NCI-H2171 (cell line): ENCODE results near the gene BRD3OS.
A peak's percentile ranks its signal among the peaks of the same experiment; 100 is the strongest.
"Not testable (repeated sequence)": the region's sequence is repeated elsewhere in the genome, so short reads cannot be mapped to it uniquely, and the experiment has no call there.

Experiments used
- DNase-seq: peaks from one replicate; lab custom pipeline; 2025; lab: John Stamatoyannopoulos, UW

Gene BRD3OS

DNA sequence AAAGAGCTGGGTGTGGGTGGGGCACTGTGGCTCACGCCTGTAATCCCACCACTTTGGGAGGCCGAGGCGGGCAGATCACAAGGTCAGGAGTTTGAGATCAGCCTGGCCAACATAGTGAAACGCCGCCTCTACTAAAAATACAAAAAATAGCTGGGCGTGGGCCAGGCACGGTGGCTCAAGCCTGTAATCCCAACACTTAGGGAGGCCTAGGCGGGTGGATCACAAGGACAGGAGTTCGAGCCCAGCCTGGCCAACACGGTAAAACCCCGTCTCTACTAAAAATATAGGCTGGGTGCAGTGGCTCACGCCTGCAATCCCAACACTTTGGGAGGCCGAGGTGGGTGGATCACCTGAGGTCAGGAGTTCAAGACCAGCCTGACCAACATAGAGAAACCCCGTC, 36.5 kb upstream of the BRD3OS start:
- DNase-seq = not testable (repeated sequence)

DNA sequence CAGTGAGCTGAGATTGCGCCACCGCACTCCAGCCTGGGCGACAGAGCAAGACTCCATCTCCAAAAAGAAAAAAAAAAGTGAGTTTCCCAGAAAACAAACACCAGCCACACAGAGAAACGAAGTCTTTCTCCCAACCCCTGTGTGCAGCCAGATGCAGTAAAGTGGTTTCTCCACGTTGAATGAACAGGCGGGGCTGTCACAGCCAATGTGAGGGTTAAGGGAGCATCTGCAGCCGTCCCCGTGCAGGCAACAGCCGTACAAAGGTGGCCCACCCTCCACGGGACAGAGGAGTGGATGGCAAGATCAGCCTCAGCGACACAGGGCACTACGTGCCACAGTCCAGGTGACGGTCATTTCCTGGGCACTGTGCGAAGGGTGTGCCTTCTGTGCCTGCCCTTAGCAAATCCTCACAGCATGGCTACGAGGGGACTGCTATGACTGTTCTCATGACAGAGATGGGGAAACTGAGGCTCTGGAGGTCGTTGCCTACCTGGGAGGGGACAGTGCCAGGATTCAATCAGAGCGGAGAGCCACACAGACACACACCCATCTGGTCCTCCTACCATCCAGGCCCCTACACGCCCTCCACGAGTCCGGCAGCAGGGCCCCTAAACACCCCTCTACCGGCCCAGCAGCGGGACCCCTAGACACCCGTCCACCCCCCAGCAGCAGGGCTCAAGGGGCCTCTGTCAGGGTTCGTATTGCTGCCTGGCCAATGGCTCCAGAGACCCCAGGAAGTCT, 35.5 kb upstream of the BRD3OS start:
- no peak for DNase-seq

DNA sequence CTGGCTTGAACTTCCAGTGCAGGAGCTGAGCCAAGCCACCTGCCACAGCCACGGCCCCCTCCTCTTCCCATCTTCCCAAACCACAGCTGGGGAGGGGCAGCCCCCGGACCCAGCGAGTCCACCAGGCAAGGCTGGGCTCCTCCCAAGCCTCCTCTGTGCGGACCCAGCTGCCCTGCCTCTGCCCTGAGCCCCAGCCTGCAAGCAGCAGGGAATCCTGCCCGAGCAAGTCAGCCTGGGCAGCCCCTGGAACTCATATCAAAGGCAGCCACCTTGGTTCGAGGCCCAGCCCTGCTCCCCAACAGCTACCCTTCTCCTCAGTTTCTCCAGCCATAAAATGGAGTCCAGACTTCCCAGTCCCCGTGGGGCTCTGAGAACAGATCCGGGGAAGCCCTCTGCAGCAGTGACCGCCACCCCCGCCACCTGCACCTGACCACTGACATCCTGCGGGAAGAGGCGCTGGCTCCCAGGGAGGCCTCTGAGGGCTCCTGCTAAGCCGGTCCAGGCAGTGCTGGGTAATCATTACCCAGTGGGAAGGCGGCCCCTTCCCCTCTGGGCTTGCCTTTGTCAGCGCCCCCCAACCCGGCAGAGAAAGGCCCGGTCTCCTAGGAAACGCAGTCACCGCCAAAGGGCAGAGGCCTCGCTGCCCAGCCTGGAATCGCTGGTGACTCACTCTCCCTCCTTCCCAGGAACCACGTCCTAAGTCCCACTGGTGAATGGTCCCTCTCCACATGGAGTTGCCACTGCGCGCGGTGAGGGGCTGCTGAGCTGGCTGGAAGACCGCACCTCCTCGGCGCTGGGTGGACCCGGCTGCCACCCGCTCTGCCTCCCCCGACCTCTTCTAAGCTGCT, 34.7 kb upstream of the BRD3OS start:
- DNase-seq = no peak

DNA sequence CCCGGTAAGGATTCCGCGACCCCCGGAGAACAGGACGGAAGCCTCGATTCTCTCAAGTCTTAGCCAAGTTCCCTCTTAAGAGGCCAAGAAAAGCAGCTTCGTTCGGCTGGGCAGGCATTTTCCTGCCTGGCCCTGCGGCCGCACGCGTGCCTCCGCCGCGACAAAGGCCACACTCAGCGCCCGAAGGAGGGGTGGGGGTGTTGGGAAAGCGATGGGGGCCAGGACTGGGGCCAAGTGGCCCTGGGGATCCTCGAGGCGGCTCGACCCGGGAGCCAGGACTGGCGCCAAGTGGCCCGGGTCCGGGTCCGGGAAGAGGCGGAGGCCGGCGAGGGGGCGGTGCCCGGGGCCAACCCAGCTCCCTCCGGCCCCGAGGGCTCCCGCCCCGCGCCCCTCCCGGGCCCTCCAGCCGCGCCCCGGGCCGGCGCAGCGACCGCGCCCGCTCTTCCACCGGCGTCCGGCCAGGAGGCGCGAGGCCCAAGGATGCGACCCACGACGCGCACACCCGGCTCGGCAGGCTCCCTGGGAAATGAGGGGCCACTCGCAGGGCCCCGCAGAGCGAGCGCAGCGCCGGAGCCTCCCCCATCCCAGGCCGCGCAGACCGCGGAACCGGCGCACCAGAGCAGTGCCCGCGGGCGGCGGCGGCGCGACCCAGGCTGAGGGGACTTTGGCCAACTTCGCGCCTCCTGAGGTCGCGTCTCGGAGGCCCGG, 33.9 kb upstream of the BRD3OS start:
- no peak for DNase-seq

DNA sequence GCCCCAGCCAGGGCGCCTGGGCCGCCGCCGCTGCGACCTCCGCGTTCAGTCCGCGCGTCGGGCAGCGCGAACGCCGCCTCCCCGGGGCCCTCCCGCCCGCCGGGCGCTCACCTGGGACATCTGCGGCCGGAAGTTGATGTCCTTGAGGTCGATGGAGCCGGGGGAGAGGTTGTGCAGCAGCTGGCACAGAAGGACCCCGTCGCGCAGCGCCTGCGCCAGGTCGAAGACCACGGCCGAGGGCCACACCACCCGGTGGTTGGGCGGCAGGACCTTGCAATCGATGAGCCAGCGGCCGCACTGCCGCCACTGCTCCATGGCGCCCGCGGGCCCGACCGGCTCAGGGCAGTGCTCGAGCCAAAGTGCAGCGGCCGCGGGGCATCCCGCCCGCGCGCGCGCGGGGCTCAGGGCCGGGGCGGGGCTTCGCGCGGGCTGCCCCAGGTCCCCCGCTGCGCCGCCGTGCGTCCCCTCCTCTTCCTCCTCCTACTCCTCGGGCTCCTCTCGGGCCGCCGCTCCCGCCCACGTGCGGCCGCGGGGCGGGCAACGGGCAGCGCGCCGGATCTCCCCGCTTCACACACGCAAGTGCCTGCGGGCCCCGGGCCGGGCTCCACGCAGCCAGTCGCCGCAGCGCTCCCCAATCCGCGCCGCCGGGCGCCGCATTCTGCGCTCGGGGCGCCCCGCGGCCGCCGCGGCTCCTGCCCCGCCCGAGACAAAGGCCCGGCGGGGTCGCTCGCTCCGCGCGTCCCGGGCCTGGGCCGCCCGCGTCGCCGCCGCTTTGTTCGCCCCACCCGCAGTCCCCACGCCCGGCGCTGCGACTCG, 33.1 kb upstream of the BRD3OS start, which contains the start of gene VAV2:
Gene VAV2, minus strand, starts transcription at position 361 of the 816 bp plus-strand sequence. Its CDS starts 46 bp downstream, at position 315.
- DNase-seq = peak; percentile 46

DNA sequence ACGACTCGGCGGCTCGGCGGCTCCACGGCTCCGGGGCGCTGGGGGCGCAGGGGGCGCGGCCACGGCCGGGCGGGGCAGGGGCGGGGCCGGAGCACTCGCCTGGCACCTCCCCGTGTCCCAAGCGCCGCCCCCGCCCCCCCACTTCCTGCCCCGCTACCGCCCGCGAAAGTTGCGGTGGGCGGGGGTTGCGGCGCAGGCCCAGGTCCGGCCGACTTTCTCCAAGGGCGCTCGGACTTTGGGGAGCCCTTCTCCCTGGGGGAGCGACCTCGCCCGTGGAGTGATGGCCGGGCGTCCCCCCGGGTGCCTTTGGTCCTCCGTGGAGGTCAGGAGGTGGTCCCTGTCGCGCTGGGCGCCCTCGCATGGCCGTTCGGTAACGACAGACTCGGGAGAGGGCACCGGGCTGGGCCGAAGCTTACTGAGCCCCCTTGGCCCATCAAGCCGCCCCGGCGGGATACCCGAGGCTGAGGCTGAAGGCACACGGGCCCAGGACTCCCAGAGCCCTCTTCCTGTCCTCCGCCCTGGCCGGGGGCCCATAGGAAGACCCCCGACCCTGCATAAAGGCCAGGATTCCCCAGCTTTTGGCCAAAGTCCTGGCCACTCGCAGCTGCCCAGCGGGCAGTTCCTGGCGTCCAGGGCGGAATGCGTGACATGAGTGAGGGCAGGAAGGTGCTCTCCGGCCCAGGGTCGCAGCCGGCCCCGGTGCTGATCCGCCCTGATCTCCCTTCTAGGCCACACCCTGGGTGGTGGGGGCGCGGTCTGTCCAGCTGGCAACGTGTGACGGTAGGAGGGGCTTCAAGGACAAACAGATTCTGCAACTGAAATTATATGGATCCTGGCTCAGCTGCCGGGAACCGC, 32.3 kb upstream of the BRD3OS start:
- DNase-seq = peak; percentile 72

DNA sequence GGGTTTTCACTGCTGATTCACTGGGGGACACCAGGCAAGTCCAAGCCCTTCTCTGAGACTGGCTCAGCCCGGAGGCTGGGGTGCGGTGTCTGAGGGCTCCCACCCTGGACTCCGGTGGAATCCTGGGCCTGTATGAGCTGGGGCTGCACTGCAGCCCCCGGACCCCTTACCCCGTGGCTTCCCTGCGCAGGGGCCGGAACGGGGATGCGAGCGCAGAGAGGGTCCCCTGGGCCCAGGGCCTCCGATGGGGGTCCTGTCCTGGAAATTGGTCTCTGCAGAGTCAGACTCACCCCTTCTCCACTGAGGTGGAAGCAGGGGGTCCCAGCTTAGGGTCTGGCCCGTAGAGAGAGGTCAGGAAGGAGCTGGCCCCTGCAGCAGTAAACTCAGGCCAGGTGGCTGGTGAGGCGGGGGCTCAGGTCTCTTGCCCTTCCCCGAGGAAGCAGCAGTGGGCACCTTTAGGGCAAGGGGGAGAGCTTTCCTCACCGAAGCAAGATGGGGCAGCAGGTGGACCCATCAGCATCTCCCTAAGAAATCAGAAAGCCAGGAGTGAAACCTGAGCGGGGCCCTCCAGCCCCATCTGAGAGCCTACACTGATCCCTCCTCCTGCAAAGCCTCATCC, 31.5 kb upstream of the BRD3OS start:
- DNase-seq = no peak

DNA sequence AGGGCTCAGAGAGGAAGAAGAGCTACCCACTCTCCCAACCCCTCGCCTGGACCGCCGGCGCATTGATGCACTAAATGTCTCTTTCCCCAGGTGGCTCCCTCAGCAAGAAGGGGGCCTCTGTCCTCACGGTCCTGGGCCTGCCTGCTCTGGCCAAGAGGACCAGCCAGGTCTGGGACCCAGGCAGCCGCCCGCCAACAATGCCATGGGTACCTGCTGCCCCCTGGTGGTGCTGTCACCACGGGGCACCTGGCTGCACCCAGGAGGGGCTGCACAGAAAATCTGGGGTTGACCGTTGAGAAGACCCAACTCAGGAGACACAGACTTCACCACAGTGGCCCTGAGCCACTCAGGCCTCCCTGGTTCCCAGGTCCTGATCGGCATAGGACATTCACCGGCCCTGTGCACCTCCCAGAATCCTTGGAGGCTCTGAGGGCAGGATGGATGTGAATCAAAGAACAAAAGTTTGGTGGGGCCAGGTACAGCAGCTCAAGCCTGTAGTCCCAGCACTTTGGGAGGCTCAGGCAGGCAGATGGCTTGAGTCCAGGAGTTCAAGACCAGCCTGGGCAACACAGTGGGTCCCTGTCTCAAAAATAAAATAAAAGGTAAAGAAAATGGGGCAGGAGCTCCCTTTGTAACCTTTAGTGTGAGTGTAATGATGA, 30.8 kb upstream of the BRD3OS start:
- peak; percentile 49 for DNase-seq

DNA sequence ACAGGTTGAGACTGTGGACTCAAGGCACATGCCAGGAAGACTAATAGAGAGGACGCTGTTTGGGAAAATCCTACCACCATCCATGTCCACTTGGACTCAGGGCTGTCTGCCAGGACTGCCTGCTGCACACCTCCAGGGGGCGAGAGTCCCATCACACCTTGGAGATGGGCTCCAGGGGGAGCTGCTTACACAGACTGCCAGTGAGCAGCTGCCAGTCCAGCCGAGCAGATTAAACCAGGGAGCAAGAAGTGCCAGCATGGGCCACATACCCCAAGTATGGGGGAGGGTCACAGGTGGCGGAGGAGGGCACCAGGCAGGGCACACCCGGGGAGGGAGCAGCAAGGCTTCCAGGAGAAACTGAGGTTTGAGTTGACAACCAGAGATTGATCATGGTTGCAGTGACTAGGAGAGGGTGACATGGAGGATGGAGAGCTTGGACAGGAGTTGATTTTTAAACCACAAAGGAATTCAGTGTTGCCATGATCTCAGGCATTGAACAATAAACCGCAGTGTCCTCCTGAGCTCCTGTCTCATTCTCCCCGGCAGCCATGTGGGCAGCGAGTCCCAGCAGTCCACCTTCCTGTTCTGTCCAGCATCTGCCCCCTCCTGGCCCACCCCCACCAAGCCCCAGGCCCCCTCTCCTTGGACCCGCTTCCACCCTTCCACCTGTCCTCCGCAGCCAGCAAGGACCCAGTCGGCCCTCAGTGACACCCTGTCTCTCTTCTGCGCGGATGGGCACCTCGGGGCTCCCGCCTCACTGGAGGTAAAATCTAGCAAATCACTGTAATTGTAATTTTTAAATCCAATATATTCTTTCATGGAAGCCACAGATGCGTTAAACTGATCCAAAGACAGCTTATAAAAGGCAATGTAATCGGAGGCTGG, 30.0 kb upstream of the BRD3OS start:
- DNase-seq = no peak

DNA sequence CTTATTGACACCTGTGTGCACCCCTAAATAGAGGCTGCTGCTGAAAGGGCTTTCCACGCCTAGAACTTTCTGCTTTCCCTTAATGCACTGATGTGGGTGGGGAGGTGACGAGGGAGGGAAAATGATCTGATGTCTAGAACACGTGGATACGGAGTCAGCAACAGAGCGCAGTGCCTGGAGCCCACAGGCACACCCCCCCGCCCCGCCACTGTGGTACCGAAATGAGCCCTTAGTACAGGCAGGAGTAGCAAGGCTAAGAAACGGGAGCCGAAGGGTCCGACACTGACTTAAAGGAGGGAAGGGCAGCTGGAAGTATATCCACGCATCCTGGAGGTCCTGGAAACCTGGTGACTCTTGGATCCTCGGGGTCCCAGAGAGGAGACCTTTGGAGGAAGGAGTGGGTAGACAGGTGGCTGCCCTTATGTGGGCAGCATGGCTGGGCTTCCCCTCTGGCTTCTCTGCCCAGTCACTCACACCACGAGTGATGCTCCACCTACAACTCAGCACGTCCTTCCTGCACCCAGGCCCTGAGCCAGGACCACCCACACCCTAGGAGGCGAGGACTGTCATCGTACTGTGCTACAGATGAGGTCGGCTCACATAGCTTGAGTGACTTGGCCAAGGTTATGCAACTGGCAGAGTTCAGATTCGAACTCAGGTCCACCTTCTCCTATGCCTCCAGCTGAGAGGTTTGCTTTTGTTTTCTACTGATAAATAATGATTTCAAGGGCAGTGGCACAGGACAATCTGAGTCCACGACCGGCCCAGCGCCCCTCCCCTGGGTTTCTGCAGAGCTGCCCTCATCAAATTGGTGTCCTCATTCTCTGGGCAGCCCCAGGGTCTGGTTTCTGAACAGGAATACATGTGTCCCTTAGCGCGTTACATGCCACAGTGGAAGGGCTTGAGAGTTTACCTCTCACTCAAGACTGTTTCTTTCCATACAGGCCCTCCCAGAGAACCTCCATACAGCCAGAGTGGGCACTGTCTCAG, 28.5 kb upstream of the BRD3OS start:
- DNase-seq = no peak

DNA sequence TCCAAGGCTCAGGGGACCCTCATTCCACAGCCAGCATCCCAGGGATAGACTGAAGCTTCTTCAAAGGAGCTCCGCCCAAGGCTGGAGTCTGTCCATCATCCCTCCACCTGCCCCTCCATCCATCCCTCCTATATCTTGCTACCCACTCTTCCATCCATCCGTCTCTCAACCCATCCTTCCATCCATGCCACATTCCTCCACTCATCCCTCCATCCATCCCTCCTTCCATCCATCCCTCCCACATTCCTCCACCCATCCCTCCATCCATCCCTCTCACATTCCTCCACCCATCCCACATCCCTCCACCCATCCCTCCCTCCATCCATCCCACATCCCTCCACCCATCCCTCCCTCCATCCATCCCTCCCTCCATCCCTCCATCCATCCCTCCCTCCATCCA, 27.7 kb upstream of the BRD3OS start:
- no peak for DNase-seq

DNA sequence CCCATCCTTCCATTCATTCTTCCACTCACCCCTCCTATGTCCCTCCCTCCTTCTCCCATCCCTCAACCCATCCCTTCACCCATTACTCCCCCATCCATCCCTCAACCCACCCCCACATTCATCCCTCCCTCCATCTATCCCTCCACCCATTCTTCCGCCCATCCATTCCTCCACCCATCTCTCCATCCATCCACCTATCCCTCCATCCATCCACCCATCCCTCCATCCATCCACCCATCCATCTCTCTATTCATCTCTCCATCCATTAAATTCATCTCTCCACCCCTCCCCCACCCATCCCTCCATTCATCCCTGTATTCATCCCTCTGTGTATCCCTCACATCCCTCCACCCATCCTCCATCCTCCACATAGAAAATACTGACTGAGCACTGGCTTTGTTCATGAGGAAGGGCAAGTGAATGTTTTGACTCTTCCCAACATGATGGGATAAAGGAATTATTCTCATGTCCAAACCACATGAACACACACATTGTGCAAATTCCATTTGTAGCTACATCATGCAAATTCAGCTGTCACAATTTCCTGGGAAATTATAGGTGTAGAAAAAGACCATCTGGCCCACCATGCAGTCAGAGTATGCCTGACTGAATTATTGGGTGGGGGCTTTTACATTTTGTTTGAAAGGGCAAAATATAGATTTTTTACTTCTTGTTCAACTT, 26.2 kb upstream of the BRD3OS start:
- no peak for DNase-seq

DNA sequence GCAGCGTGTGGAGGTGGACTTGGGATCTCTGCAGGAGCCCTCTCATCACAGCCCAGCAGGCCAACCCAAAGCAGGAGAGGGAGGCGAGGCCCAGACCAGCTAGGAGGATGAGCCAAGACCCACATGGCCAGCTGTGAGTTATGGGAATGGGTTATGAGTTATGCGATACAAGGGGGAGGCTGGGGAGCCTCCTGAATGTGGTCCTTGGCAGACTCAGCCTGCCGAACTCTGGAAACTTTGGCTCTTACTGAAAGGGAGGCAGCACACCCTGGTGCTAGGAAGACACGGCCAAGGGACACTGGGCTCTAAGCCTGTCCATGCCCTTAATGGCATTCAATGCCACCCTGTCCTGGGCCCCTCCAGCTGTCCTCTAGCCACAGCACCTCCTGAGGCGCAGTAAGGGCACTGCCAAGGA, 25.4 kb upstream of the BRD3OS start:
- no peak for DNase-seq

DNA sequence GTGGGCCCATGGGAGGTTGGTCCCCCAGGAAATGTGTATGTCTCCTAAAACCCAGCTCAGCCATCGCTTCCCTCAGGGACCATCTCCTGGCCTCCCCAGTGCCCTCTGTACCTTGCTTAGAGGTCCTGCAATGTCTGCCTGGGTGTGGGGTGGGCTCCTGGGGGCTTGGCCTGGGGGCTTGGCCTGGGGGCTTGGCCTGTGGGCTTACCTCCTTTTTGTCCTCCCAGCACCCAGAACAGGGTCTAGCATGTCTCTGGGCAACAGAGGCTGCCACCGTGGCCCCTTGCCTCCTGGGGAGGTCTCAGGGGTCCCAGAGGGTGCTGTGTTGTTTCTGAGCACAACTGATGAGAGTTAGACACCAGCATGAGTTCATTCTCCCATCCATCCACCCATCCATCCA, 22.5 kb upstream of the BRD3OS start:
- DNase-seq = no peak

DNA sequence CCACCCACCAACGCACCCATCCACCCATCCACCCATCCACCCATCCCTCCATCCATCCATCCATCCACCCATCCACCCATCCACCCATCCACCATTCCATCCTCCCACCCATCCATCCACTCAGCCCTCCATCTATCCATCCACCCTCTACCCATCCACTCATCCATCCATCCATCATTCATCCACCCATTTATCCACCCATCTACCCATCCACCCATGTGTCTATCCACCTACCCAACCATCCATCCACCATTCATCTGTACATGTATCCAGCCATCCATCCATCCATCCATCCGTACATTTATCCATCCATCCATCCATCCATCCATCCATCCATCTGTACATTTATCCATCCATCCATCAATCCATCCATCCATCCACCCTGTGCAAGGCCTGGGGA, 22.0 kb upstream of the BRD3OS start:
- DNase-seq = no peak

DNA sequence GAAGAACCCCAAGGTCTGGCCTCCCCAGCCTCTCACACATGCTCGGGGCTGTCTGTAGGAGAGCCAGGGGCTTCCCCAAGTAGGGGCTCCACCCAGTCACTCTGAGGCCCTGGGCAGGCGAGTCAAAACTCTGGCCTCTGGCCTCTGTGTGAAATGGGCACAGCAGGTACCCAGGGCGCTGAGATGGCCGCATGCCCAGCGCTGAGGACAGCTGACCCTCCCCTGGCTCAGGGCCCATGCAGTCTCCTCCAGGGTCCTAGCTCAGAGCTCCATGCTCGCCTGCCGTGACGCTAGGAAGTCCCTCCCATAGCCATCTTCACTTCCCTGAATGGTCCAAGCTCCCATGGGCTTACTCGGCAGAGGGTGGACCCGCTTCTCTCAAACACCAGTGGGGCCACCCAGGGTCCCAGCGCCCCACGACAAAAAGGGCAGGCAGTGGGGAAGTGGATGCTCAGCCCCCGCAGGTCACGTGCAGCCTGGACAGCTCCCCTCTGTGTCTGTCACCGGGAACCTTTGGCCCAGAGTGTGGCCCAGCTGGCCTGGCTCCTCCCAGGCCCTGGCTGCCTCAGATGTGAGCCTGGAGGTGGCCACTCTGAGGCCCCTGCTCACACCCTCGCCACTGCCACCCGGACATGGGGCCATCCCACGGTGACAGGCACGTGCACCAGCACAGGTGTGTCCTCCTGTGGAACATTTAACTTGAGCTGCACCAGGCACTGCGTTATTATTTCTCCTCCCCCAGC, 21.0 kb upstream of the BRD3OS start:
- no peak for DNase-seq
